Measurements from ENCODE around the gene F10.
A peak's percentile ranks its signal among the peaks of the same experiment; 100 is the strongest.

The F10 gene

GRCh38 chr13:113176280-113176679, 53.7 kb downstream of the F10 start:
- DNase-seq: peak; percentile 51

DNA sequence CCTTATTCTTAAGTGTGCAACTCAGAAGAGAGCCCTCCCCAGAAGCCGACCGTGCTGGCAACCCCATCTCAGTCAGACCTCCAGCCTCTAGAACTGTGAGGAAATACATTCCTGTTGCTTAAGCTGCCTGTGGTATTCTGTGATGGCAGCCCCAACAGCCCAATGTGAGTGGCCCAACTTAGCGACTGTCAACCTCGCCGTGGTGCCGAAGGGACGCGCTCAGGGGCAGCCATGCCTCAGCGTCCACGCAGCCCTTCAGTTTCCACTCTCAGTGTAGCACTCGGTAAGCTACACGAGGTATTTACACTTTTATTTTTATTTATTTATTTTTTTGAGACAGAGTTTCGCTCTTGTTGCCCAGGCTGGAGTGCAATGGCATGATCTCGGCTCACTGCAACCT, 54.2 kb downstream of the F10 start:
- no peak for DNase-seq

- DNase-seq: no peak
These were observed 55.7 kb downstream of the F10 start for GRCh38 chr13:113178070-113178895.

DNA sequence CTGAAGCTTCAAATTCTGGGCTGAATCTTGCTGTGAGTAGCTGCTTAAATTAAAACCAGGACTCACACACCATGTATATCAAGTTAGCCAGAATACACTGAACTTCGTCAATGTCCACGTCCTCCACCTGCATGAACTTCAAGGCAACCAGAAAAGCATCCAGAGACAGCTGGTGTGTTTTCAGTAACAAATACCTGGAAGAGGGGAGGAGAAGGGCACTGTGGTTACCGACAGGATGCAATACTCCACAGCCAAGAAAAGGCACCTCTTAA, 56.2 kb downstream of the F10 start:
- DNase-seq: no peak

GRCh38 chr13:113179374-113180230, 57.0 kb downstream of the F10 start:
- DNase-seq: no peak

- no peak for DNase-seq
These were observed 59.4 kb downstream of the F10 start for GRCh38 chr13:113182046-113182445.

DNA sequence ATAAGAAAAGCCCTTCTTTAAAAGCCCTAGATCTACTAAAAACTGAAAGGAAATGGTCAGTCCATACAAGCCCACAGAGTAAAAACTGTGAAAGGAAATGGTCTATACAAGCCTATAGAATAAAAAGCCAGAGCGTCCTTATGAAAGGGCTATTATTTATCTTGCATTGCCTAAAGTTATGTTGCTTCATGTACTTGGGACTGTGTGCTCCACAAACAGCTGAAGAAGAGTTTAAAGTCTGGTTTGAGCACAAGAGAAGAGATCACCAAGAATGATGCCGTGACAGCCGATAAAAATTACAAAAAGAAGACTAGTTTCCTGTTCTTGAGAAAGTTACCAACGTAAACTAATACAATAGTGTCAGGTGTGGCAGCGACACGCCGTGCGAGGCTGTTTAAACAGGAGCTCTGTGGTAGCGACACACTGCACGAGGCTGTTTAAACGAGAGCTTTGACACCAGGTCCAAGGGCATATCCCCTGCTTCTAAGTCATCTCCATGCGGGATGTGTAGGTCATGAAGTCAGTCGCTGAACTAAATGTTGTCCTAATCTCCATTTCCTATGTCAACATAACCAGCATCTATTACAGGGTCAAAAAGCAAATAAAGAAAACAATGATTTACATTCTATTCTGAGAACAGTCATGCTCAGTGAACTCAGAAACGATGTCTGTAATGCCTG, 61.0 kb downstream of the F10 start:
- no peak for DNase-seq

- DNase-seq: no peak
These were observed 62.2 kb downstream of the F10 start for GRCh38 chr13:113184568-113185440.

DNA sequence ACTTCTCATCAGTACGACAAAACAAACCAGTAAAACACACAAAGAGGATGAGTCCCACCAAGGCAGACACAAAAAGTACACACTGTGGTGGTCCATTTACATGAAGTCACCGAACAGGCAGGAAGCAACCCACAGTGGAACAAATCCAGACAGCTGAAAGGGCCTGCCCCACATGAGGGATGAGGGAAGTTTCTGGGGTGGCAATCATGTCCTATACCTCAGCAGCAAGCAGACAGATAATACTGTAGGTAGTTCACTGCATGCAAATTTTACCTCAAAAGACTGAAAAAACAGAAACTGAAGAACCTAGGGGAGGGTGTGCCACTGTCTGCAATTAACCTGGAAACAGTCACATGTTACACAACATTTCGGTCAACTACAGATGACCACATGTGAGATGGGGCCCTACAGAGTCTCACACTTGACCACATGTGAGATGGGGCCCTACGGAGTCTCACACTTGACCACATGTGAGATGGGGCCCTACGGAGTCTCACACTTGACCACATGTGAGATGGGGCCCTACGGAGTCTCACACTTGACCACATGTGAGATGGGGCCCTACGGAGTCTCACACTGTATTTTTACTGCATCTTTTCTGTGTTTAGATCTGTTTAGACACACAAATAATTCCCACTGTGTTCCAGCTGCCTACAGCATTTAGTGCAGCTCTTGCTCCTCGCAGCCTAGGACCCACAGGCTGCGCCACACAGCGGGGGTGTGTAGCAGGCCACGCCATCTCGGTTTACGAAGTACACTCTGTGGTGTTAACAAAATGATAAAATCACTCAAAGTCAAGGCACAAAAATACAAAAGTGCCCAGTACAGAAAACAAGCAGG, 63.7 kb downstream of the F10 start:
- no peak for DNase-seq

DNA sequence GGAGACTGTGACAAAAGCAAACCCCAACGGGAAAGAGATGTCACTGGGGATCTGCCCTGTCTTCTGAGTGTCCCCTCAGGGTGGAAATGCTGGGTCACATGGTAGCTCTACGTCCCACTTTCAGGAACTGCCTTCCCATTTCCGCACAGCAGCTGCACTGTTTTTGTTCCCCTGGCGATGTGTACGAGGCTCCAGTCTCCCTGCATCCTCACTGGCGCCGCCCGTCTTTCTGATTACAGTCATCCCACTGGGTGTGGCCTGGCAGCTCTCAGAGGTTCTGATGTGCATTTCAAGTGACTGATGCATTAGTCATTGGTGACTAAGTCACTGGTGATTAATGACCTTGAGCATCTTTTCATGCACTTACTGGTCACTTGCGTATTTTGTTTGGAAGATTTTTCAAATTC, 64.7 kb downstream of the F10 start:
- peak; percentile 79 for DNase-seq

DNA sequence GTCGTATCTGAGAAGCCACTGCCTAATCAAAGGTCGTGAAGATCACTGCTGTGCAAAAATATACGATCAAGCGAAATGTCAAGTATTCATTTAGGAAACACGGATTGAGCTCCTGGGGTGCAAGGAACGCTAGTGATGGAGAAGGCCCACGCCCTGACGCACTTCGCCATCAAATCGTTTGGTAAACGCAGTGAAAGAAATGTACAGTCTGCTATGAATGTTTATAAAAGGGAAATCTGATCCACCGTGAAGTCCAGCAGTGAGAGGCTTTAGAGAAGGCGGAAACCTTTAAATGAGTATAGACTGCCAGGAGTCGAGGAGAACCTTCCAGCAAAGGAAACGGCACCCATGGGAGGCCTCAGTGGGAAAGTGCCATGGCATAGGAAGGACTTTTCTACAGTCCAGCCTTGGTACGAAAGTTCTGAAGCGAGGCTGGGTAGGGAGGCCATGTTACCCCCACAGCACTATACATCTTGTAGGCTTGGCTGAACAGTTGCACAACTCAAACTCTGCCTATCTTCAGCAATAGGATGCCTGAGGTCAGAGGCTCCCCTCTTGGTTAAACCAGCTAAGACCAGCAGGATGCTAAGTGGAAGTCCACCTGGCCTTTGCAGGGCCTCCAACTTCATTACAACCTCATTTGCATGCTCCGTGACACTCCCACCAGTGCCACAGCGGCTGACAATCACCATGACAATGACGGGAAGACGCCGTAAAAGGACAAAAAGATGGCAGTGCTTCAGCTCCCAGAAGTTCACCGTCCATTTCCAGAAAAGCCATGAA, 65.5 kb downstream of the F10 start:
- no peak for DNase-seq

DNA sequence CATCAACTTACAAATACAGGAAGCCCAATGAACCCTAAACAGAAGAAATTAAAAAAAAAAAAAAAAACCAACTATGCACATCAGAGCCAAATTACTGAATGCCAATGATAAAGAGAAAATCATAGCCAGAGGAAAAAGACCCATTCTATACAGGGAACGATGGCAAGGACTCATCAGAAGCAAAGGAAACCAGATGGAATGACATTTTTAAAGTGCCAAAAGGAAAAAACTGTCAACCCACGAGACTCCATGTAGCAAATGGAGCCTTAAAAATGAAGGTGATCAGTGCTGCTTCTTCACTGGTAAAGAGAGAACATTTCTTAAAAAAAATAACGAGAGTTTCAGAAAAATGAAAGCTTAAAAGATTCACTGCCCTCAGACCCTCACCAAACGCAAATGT, 67.6 kb downstream of the F10 start:
- DNase-seq: no peak

DNA sequence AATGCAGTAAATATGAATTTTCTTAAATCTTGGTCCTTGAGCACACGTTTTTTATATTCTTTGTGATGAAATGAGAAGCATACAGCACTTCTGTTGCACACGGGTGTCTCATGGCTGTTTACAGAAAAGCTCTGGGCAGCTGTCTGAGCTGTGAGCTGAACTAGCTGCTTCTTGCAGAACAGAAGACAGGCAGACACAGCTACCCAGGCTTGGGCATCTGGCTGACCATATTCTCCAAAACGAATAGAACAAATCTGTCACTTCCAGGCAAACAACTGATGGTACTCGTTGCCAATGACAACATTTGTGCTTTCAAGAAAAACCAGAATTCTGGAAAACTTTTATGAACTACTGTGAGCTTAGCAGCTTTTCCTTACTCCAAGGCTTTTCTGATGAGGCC, 69.7 kb downstream of the F10 start:
- DNase-seq: no peak

GRCh38 chr13:113192902-113193301, 70.3 kb downstream of the F10 start:
- no peak for DNase-seq

GRCh38 chr13:113195360-113195759, 72.8 kb downstream of the F10 start:
- DNase-seq: no peak

- no peak for DNase-seq
These were observed 74.6 kb downstream of the F10 start for GRCh38 chr13:113196970-113197737.
